GM21786 (cell line): ENCODE results near the gene RAD51B.
"Not testable (repeated sequence)": the region's sequence is repeated elsewhere in the genome, so short reads cannot be mapped to it uniquely, and the experiment has no call there.

Experiments
- ATAC-seq: cut with Tn5 transposase; IDR thresholded peaks from one replicate; pipeline ENCODE4 v1.9.1; 2021; ENCODE audit not compliant: unreplicated experiment

RAD51B gene

DNA sequence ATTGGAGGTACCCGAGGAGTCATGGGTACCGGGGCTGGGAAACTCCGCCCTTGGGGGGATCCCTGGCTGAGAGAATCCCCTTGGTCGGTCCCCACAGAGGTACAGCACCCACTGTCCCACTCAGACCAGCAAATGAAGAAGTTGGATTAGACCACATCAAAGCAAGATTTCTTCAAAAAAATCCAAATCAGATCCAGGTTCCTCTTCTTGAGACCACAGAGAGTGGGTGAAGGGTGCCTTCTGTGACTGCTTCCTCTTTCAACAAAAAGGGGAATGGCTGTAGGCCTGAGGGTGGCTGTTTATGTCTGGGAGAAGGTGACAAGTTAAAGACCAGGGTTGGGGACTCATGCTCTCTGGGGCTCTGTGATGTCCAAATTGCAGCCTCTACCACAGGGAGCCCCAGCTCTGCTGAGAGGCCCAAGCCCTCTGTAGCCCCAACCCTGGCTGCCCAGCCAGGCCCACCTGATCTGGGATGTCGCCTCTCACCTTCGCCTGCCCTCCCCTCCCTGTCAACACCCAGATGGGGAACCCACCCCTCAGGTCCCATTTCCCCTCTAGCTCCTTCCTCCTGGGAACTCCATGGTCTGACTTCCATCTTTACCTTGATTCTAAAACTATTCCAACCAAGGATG is 922.4 kb downstream of the RAD51B start:
- peak; percentile 82 for ATAC-seq

DNA sequence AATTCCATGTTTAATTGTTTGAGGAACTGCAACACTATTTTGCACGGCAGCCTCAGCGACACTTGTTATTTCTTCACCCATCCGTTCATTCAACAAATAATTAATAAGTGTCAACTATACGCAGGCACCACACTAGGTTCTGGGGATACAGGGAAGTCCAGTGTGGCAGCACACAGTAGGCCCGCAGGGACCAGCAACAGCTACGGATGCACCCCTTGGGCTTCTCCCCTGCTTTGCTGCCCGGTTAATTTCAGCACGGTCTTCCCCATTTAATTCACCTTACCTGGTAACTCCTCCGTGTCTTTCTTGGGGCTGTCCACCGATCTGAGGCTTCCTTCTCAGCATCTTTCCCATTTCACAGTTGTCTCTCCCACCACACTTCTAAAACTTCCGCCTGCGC is 925.0 kb downstream of the RAD51B start:
- ATAC-seq: no peak

DNA sequence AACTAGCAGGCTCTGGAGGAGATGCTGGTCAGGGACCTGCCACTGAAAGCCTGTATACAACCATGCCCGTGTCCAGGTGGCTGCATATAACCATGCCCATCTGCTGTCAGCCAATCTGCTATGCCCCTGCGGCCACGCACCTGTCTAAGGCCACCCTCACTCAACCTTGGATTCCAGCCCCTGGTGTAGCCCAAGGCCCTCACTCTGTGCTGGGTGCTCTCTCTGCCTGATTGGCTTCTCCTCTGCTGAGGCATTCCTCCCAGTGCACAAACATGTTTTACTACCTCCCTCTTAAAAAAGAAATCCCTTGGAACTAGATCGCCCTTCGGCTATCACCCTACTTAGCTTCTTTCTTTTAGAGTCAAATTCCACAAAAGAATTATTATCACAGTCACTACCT is 927.8 kb downstream of the RAD51B start:
- ATAC-seq: no peak

DNA sequence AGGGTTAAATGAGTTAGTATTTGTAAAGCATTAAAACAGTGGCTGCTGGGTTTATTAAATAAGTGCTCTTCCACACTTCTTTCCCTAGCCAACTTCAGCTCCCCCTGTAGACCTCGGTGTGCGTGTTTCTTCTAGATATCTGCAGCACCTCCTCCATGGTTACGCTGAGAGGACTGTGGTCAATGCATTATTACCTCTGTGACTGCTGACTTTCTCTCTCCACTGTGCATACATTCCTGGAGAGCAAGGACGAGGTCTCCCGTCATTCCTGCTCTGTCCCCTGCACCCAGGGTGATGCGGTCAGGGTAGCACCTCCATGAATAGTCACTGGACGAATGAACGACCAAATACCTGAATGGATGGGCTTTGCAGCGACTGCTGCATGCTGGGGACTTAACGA is 928.7 kb downstream of the RAD51B start:
- no peak for ATAC-seq

- ATAC-seq: no peak
Measured at GRCh38 chr14:68748691-68749090, 929.1 kb downstream of the RAD51B start.

DNA sequence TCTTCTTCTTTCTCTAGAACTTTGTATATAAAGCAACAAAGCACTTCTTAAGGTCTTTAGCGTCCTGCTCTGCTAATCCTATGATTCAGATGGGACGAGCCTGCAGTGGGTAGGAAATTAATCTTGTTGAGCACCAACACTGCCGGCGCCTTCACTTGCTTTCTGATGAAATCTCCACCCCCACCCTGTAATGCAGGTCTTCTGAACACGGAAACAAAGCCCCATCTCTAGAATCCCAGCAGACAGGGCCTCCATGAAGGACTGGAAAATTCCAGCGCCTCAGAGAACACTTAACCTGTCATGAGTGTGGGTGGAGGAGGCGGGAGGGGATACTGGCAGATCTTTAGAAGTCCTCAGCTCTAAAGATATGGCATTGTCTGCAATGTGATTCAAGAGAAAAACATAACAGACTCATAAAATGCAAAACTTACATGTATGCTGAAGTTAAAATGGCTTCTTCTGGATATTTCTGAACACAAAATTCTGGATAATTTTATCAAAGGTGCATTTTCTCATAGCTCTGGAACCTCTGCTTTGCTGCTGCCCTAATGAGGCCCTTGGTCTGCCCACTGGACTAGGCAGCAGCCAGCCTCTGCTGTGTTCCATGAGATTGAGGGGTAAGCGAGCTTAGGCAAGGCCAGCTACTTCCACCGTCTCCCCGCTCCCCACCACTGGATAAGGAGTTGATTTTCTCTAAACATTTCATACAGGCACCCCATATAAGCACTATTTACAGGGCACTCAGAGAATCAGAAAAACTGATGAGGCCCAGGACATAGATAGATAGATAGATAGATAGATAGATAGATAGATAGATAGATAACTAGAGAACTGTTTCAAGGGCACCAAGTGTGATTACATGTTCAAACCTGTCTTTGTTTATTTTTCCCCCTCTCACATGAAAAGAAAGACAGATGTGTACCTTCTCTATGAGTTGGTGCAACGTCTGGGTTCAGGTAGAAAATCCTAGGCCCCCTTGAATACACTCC is 930.2 kb downstream of the RAD51B start:
- no peak for ATAC-seq

DNA sequence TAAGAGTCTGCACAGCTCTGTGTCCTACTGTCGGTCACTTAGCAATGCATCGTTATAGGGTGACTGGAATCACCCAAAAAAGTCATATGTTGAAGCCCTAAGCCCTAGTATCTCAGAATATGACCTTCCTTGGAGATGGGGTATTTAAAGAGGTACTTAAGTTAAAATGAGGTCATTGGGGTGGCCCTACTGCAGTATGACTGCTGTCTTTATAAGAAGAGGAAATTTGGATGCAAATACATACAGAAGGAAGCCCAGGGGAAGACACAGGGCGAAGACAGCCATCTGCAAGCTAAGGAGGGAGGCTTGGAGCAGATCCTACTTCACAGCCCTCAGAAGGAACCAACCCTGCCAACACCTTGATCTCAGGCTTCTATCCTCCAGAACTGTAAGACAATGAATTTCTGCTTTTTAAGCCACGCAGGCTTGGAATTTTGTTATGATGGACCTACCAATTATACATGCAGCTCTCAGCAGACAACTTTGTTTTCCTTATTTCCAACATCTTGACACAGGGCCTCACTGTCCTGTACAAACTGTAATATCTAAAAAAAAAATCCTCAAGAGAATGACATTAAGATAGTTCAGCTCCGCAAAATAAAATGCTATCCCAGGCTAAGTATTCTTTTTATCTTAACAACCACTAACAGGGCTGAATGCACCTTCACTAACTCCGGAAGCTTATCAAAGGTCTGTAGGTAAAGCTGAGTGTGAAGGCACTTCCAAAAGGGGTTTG is 932.9 kb downstream of the RAD51B start:
- ATAC-seq: no peak

DNA sequence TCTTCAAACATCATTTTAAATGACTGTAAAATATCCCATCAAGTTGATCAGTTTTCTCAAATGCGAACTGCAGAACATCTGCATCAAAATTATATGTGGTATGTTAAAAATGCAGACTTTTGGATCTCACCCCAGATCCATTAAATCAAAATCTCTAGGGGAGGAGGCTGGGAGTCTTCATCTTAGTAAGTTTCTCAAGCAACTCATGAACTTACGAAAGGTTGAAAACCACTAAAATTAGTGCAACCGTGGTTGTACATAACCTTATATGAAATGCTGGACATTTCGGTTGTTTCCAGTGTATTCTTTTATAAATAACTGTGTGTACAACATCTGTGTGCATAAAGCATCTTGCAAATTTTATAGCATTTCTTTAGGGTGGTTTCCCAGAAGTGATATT is 934.1 kb downstream of the RAD51B start:
- no peak for ATAC-seq

DNA sequence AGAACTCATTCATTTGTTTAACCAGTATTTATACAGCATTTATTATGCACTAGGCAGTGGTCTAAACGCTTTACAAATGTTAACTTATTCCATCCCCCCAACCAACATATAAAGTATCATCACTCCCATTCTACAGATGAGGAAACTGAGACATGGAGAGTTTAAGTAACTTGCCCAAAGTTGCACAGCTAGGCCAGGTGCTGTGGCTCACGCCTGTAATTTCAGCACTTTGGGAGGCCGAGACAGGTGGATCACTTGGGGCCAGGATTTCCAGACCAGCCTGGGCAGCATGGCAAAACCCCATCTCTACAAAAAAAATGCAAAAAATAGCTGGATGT is 935.4 kb downstream of the RAD51B start:
- no peak for ATAC-seq

- ATAC-seq: no peak
Measured at GRCh38 chr14:68756000-68756481, 936.5 kb downstream of the RAD51B start.

DNA sequence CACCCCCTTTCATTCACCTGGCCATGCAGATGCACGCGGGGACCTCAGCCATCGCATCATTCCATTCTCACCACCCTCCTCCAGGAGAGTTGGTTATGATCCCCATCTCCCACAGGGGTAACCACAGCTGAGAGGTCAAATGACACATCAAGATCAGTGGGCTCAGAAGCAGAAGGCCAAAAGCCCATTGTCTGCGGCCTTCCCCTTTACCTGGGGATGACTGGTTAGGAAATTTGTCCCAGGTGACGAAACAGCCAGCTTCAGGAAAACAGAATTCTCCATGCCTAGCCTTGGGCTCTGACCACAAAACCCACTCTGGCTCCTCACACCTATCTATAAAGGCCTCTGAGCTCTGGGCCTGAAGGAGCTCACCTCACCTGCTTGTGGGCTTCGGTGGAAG is 937.2 kb downstream of the RAD51B start:
- ATAC-seq: no peak

GRCh38 chr14:68757618-68758081 is 938.1 kb downstream of the RAD51B start:
- no peak for ATAC-seq

DNA sequence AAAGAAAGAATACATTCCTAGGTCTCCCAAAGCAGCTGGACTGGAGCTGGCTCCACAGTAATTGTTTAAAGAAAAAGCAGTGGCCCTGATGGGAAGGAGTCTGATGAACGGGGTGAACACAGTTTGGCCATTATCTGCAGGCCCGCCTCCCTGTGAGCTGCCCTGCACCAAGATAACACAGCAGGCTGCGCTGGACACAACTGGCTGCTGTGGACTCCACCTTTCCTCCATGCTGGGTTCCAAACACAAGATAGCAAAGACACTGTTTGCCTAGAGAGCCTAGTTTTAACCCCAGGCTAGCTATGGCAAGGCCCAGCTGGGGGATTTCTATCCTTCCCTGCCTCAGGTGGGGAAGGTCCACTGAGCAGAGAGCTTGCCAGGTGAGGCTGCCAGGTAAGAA is 938.7 kb downstream of the RAD51B start:
- ATAC-seq: no peak

GRCh38 chr14:68759017-68759560 is 939.5 kb downstream of the RAD51B start:
- ATAC-seq: no peak

GRCh38 chr14:68759937-68760336 is 940.4 kb downstream of the RAD51B start:
- ATAC-seq: no peak

GRCh38 chr14:68760761-68761160 is 941.2 kb downstream of the RAD51B start:
- ATAC-seq: no peak

DNA sequence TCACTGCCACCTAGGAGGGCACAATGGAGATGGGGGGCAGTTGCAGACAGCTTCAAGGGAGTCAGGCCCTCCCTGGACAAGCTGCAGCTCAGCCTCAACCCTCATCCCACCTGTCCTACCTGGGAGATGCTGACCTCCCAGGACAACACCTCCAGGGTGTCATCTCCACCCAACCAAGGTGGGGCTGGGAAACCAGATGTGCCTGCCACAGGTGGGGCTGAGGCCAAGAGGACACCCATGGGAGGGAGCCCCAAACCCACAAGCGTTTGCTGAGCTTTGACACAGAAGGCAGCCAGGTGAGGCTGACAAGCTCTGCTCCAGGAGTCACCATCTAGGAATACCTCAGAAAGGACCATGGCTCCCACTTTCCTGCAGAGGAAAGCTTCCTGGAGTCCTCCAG is 941.8 kb downstream of the RAD51B start:
- no peak for ATAC-seq

- no peak for ATAC-seq
Measured at GRCh38 chr14:68762953-68763764, 943.6 kb downstream of the RAD51B start.

- not testable (repeated sequence) for ATAC-seq
Measured at GRCh38 chr14:68763843-68764242, 944.3 kb downstream of the RAD51B start.
